Stimulated activated CD8-positive, alpha-beta memory T cell treated with anti-CD3 and anti-CD28 coated beads, Interleukin-4, amount 100 ng/mL, for 48 hours (primary cell): ENCODE measurements around the gene POLR2J2.
A peak's percentile ranks its signal among the peaks of the same experiment; 100 is the strongest.
"Not testable (repeated sequence)": the region's sequence is repeated elsewhere in the genome, so short reads cannot be mapped to it uniquely, and the experiment has no call there.

Source experiments
- DNase-seq: peaks from one replicate; pipeline ENCODE4 v3.0.0-alpha.2; 2020

Gene POLR2J2

DNA sequence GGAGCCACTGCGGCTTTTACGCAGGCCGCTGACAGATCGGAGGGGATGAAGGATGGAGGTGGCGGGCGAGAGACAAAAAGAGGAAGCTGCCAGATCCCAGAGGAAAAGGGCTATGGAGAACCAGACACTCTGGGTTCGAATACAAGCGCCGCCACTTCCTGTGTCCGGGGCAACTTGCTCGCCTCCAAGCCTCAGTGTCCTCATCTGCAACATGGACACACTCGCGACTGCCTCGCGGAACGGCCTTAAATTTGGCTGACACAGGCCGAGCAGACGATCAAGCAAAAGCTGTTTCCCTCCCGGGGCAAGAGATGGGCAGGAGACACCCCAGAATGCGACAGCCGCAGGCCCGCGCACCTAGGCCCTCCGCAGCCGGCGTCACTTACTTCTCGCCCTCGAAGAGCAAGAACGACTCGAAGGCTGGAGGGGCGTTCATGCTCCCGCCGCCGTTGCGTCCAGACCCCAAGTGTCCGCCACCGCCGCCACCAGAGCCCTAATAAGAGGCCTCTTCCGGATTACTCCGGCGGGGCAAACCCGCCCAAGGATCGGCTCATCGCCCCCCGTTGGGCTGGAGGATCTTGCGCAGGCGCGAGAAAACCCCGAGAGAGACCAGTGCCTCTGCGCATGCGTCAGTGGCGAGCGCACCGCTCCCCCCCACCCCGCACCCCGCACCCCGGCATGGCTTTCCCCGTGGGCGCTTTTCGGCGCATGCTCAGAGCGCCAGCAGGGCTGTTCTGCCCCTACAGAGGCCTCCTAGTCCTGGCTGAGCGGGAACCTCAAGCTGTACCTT, at the start of gene POLR2J2:
TSS of gene POLR2J2 (minus strand) at position 498 of the 790 bp plus-strand sequence. CDS start at position 436, 62 bp downstream.
- DNase-seq = not testable (repeated sequence)

DNA sequence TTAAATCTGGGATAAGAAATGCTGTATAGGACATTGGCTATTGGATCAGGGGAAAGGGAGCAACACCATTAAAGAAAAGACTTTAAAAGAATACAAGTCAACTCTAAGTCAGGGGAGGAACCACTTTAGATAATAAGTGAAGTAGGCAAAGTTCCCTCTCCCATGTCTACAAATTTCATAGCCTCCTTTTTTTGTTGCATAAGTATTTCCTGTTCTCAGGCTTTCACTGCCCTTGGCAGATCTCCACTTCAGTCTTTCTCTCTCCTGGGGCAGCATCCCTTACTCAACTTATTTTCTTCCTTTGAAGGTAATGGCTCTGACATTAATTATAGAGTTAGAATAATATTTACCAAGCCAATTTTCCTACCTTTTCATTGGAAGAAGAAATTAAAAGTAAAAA, 47.0 kb upstream of the POLR2J2 start:
- DNase-seq = not testable (repeated sequence)

DNA sequence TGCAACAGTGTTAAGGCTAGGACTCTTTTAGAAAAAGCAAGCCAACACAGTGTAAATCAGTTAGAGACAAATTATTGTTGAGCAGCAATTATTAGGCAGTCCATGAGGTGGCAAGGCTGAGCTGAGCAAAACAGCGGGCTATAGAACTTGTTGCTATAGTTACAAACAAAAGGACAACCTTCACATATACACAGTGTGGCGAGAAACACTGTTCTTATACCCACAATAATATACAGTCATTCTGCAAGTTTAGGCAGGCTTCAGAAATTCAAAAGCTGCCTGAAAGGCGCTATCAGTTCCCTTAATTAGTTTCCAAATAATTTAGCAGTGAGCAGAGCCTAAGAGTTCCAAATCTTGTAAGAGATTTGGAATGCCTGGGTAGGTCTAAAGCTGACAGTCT, 44.3 kb upstream of the POLR2J2 start:
- DNase-seq = not testable (repeated sequence)

DNA sequence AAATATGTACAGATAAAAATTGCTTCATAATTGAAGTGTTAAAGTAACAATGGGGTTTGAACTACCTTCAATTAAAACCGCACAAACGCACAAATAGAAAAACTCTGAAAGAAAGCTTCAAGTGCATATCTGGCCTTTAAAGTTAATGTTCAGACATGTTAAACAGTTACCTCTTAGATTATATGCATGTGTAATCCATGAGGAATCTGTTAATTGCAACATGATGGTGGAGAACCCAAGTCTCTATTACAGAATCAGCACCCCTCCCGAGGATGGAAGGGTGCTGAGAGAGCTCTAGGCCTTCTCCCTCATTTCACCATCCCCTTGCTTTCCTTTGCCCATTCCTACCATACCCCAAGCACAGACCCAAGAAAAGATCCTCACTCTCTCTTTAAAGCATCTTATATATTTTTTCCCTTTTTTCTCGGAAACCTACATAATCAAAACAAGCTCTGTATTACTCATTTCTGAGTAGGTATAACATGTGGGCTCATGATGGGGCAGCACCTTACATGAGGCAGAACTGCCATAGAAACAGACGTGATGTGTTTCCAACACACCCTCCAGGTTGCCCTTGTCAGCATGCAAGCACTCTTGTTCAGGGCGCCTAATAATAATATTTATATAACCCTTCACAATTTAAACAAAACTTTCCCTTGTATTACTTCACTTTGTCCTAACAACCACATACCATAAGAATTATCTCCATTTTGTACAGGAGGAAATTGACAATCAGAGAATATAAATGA, 43.5 kb upstream of the POLR2J2 start:
- DNase-seq = peak; percentile 27

DNA sequence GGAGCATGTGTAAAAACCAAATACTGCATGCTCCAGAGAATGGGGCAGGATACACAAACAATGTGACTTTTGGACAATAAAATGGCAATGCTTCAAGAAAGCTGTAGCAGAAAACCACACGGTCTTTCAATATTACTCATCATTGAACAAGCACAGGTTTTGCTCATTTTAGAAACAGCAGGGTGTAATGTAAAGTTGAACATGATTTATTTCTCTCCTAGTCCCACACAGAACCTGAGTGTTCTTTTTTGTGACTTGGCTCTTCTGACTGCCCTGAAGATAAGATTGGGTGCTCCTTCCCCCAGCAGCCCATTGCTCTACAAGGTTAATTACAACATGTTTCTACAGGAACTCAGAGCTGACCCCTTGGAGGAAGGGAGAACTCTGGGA, 42.2 kb upstream of the POLR2J2 start:
- not testable (repeated sequence) for DNase-seq

DNA sequence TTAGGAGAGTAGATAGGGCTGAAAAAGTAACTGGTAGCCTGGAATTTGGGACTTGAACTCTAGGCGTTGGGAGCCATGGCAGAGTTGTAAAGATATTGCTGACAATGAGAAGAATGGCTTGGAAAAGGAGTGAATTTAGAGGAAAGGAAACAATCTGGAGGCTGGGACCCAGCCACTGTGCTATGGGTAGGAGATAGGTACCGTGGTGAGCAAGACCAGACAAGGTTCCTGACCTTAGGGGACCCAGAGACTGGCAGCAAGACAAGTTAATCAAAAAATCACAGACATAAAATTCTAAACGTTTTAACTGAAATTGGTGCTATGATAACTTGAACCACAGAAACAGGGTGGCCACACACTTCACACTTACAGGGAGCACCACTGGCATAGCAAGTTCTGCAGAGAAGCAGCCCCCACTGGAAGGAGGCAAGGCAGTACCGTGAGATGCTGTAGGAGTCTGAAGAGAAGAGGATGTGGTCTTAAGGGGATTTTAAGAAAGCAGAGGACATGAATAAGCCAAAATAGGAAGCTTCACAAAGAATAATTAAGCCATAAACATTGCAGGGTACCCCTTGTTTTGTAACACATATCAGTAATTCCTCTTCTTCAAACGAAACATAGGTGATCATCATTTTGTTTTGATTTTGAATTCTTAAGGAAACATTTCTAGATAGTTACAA, 41.7 kb upstream of the POLR2J2 start:
- peak; percentile 42 for DNase-seq

DNA sequence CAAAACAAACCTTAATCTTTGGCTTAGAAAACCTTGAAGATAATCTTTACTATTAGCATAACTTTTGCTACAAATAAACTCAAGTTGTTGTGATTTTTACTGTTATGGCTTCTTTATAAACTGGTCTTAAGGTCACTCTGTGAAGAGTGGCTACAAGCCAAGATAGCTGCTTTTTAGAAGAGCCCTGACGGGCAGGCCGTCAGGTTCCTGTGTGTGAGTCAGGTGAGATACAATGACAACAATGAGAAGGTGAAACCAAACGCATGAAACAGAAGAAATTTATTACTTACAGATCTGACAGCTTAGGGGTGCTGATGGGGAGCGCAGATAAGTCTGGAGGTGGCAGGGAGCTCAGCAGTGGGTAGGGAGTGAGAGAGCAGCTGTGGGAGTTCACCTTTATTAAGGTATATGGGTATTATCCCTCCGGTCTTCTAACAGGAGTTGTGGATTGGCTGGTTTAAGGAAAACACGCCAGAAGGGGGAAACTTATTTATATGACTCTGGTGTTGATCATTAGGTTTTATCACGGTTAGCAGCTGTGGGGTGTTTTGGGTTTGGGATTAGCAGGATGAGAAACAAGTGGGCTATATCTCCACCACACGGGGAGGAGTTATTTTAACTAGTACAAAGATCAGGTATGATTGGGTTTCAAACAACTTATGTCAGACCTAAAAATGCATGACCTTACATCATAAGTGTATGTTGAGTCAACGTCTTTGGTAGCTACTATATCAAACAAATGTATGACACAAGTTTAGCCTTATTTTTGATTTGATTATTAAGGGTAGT, 27.7 kb upstream of the POLR2J2 start:
- not testable (repeated sequence) for DNase-seq

DNA sequence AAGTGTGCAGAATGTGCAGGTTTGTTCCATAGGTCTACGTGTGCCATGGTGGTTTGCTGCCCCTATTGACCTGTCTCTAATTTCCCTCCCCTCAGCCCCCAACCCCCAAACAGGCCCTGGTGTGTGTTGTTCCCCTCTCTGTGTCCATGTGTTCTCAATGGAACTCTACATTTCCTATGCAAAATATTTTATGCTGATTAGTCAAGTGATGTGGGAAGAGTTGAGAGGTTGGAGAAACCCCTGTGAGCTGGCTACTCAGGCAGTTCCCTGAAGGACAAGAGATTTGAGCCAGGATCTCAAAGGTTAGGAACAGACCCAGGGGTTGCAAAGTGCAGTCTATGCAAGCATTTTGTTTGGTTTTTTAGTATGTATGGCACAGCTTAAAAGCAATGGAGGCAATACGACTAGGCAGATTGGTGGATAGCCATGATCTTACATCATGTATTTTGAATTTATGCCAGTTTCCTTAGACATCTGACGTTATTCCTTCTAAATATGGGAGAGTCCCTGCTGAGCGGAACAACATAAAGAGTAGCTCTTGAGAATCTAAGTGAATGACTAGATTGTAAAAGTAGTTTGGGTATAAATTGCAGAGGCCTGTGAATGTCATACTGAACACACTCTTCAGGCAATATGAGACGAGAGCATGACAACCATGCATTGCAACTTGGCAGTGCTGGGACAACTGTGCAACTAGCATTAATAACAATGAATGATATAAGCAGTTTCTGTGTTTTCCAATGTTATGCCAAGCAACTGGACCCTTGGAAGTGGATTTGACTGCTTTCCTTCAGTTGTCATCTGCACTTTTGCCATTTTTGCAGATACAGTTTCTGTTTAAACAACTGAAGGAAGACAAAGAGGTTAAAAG, 26.4 kb upstream of the POLR2J2 start:
- not testable (repeated sequence) for DNase-seq

DNA sequence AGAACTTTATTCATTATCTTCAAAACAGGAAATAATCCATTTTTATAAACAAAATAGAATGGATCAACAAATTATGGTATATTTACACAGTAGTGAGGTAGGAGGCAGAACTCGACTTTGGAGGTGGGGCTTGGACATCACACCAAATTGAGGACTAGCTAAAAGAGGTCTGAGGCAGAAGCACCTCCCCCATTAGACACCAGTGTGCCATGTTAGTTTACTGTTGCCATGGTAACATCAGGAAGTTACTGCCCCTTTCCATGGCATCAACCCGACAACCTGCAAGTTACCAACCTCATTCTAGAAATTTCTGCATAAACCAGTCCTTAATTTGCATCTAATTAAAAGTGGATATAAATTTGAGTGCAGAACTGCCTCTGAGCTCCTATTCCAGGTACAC, 24.5 kb upstream of the POLR2J2 start:
- not testable (repeated sequence) for DNase-seq

DNA sequence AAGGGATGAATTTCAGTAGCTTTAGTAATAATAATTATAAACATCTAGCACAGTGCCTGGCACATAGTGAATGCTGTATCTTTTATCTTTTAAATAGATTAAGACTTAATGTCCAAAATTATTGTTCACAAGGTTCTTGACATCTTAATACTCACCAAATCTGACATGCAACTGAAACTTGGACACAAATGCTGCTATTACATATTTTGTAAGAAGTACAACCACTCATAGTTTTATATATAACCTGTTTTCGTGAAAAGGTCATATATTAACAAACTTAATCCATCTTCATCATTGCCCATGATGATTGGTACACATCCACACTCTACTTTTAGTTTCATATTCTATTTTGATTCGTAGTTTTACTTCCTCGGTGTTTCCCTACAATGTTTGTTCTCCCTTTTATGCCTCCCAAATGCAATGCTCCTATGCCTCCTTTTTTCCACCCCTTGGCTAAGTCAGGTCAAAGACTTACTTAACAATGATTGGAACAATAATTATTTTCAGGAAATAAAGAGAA, 23.6 kb upstream of the POLR2J2 start:
- DNase-seq = not testable (repeated sequence)

DNA sequence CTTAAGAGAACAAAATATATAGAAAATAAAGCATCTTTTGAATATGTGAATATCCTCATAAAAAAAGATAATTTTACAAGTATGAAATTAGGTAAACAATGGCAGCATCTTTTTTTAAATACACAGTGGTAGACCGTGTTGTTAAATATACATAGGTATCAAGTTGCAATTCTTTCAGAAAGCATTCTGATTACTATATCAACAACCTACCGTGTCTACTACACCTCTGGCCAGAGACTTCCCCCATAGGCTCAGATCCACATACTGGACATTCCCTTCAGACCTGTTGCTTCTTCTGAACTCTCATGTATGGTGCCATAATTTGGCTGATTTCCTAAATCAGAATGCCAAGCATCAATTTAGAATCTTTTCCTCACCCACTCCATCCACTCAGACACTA, 22.5 kb upstream of the POLR2J2 start:
- not testable (repeated sequence) for DNase-seq

DNA sequence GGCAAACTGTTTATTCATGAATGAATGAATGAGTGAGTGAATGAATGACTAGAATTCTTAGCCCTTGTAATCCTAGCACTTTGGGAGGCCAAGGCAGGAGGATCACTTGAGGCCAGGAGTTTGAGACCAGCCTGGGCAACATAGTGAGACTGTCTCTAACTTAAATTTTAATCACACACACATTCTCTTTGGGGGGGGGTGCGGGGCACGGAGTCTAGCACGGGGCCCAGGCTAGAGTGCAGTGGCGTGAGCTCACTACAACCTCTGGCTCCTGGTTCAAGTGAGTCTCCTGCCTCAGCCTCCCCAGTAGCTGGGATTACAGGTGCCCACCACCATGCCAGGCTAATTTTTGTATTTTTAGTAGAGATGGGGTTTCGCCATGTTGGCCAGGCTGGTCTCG, 19.1 kb upstream of the POLR2J2 start:
- not testable (repeated sequence) for DNase-seq

DNA sequence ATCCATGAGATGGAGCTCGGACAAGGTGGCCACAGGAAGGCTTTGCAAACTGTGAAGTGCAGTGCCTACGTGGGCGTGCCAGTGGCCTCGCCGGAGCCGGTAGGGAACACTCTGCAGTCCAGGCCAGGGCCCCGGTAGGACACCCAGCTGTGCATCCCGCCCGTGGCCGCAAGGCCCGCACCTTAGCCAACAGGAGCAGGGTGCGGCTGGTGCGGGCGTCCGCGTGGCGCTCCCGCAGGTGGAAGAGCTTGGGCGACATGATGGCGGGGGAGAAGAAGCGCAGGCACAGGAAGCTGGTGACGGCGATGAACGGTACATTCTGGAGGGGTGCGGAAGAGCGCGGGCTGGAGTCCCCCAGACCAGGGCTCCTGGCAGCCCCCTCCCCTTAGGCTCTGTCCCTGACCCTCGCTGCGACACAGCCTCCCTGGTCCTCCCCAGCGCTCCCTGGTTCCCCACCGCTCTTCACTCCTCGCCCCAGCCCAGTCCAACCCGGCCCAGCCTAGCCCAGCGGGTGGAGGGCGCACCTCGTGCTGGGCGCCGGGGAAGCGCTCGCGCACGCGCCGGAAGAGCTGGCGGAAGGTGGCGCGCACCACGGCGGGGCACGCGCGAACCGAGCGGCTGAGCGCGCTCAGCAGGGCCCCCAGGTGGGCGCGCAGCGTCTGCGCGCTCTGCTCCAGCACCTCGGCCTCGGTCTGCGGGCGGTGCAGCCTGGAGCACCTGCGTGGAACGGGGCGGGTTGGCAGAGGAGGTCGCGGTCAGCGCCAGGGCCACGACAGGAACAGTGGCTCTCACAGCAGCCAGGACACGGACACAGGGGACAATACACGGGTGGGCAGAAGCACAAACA, 18.2 kb upstream of the POLR2J2 start:
- DNase-seq = peak; percentile 34

DNA sequence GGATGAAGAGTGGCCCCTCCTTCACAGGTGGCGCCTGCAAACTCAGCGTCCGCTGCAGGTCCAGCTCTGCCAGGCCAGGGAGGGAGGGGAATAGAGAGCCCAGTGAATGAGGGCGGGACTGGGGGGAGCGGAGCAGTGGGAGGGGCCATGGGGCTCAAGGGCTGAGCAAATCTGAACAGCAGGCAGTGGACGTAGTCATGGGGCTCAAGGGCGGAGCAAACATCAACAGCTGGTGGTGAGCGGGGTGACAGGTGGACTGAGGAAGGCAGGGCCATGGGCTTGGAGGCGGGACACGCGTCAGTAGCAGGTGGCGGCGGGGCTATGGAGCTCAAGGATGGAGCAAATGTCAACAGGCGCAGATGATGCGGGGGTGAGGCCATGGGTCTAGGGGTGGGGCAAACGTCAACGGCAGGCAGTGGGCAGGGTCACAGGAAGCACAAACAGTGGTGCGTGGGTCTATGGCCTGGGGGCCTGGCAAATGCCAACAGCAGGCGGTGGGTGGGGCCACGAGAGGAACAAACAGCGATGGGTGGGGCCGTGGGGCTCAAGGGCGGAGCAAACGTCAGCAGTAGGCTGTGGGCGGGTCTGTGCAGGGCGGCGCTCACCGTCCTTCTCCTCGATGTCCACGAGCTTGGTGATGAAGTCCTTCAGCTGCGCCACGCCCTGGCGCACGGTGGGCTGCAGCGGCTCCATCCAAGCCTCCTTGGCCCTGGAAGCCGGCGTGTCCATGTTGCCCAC, 17.0 kb upstream of the POLR2J2 start:
- not testable (repeated sequence) for DNase-seq

DNA sequence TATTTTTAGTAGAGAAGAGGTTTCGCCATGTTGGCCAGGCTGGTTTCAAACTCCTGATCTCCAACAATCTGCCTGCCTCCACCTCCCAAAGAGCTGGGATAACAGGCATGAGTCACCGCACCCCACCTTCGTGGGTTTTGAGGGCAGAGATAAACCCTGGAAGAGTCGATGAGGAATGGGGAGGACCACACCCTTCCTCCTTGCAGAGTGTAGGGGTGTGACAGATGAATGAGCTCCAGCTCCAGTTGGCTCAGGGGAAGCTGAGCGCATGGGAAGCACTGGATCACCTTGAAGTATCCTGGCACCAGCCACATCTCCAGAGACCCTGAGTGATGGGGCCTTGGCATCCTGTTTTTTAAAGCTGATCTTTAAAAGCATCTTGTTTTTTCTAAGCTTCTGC, 11.1 kb upstream of the POLR2J2 start:
- DNase-seq = not testable (repeated sequence)

DNA sequence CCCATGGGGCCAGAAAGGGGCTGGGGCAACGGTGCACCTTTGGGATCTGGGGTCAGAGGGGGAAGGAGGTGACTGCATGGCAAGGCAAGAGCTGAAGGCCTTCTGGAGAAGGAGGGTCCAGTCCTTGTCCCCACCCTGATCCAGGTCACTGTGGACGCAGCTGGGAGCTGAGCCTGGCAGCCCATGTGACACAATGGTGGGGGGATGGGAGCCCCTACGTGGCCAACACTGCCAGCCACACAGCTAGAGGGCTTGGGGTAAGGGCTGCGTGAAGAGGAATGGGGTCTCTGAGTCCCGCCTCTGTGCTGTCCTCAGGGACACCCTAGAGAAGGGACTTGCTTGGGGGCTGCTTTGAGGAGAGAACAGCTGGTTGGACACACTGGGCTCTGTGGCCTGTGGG, 9.3 kb upstream of the POLR2J2 start:
- DNase-seq = not testable (repeated sequence)

DNA sequence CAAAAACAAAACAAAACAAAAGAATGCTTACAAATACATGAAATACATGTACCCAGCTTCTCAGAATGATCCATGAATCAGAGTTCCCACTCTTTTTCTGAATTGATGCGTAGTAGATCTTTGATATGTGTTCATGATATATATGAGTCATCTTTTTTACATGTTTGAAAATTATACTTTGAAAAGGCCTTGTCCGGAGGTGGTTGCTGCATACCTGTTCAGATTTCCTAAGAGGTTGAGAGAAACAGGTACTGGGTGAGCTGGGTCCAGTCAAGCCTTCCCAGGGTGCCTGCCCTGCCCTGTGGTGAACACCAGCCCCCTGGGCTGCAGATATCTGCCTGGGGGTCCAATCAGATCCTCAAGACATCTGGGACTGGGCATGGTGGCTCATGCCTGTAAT, 4.1 kb upstream of the POLR2J2 start:
- peak; percentile 45 for DNase-seq

DNA sequence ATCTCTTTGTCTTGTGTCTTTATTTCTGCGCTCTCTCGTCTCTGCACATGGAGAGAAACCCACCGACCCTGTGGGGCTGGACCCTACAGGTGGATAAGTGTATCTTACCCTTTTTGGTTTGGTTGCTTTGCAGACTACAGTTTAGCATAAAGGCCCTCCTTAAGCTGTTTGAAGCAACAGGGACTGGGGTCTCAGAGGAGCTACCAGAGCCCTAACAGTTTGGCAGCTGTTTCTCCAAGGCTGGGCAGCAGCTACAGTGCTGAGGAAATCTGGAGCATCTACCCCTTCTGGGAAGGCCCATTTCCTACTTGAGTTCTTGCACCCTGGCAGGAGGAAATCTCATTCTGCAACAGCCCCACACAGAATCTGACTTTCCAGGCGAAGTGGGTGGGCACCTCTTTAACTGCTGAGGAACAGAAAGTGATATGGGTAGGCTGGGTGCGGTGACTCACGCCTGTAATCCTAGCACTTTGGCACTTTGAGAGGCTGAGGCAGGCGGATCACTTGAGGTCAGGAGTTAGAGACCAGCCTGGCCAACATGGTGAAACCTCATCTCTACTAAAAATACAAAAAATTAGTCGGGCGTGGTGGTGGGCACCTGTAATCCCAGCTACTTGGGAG, 2.1 kb upstream of the POLR2J2 start:
- DNase-seq = not testable (repeated sequence)

DNA sequence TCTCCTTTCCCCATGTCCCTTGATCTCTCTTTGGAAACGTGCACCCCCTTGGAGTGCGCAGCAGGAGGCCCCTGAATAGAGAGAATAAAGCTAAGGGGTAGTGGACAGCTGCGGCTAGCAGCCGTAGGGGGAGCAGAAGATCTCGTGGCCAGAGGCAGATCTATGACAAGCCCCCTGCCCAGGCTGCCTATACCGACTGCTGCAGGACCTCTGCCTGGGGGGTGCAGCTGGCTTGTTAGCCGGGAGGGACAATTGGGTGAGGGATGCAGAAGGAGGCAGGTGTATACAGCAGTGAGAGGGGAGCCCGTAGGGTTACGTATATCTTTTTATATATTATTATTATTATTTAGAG, 469 bp upstream of the POLR2J2 start:
- not testable (repeated sequence) for DNase-seq
